HEK293 (cell line): ENCODE data around the gene IDI2.
A peak's percentile ranks its signal among the peaks of the same experiment; 100 is the strongest.

ENCODE experiments used
- CTCF ChIA-PET: fragments of 350-600 bp; formaldehyde crosslinking; extraction: SDS; loops from one replicate; lab custom pipeline; 2021; ENCODE audit warnings: antibody characterized with exemption; lab: Yijun Ruan, JAX
- POLR2A ChIA-PET: fragments of 300-600 bp; formaldehyde crosslinking; extraction: SDS; loops from one replicate; lab custom pipeline; 2020; ENCODE audit warnings: antibody characterized with exemption, inconsistent platforms; lab: Yijun Ruan, JAX
- H3K27ac ChIP-seq: fragments of 200-500 bp; sonication (Bioruptor generic); 2 replicates; pipeline ENCODE4 v1.5.1; 2014; ENCODE audit warnings: low read depth, low read length, control low read depth, inconsistent platforms; ENCODE audit errors: extremely low read depth
- H3K36me3 ChIP-seq, 2 experiments: fragments of 200-500 bp in 1 of 2; sonication (Bioruptor generic) in 1 of 2; 1 replicate in 1 of 2; 2 replicates in 1 of 2; pipeline ENCODE4 v1.5.1; 2014 to 2017; ENCODE audit warnings: inconsistent platforms in 2 of 2, low read length in 2 of 2; ENCODE audit not compliant: control insufficient read depth in 2 of 2, insufficient read depth in 1 of 2
- H3K4me1 ChIP-seq: fragments of 200-500 bp; sonication (Bioruptor generic); 2 replicates; pipeline ENCODE4 v1.5.1; 2014; ENCODE audit warnings: mild to moderate bottlenecking, low read length, inconsistent platforms; ENCODE audit not compliant: control insufficient read depth, insufficient read depth
- H3K4me3 ChIP-seq: 2 replicates; pipeline ENCODE4 v1.5.1; 2011; ENCODE audit warnings: low read depth, mild to moderate bottlenecking, control low read depth, low read length, moderate library complexity
- H3K9me3 ChIP-seq: fragments of 200-500 bp; sonication (Bioruptor generic); 2 replicates; pipeline ENCODE4 v1.5.1; 2014; ENCODE audit warnings: low read depth, low read length, inconsistent platforms; ENCODE audit not compliant: control insufficient read depth, insufficient read depth
- BCL11B ChIP-seq: fragments of 450-650 bp; formaldehyde crosslinking; IDR thresholded peaks from 2 replicates; pipeline ENCODE4 v1.5.1; 2016; ENCODE audit warnings: low read depth, missing biosample characterization, missing genetic modification characterization
- GLIS2 ChIP-seq: fragments of 450-650 bp; formaldehyde crosslinking; IDR thresholded peaks from 2 replicates; pipeline ENCODE4 v1.5.1; 2016; ENCODE audit warnings: missing biosample characterization, missing genetic modification characterization
- KLF1 ChIP-seq: fragments of 450-650 bp; formaldehyde crosslinking; IDR thresholded peaks from 2 replicates; pipeline ENCODE4 v1.5.1; 2016; ENCODE audit warnings: missing biosample characterization, missing genetic modification characterization
- SCRT2 ChIP-seq: fragments of 450-650 bp; formaldehyde crosslinking; IDR thresholded peaks from 2 replicates; pipeline ENCODE4 v1.5.1; 2016; ENCODE audit warnings: missing biosample characterization, missing genetic modification characterization
- SETDB1 ChIP-seq: IDR thresholded peaks from one replicate; pipeline ENCODE4 v1.6.1; 2017; ENCODE audit warnings: mild to moderate bottlenecking, low read length, moderate library complexity, mixed read lengths; ENCODE audit not compliant: insufficient read length
- ZBTB17 ChIP-seq: fragments of 450-650 bp; formaldehyde crosslinking; IDR thresholded peaks from 2 replicates; pipeline ENCODE4 v1.5.1; 2016; ENCODE audit warnings: missing biosample characterization, missing genetic modification characterization
- ZFP37 ChIP-seq: fragments of 450-650 bp; formaldehyde crosslinking; IDR thresholded peaks from 2 replicates; pipeline ENCODE4 v1.5.1; 2016; ENCODE audit warnings: missing biosample characterization, missing genetic modification characterization
- ZFP41 ChIP-seq: fragments of 450-650 bp; formaldehyde crosslinking; IDR thresholded peaks from 2 replicates; pipeline ENCODE4 v1.5.1; 2016; ENCODE audit warnings: missing biosample characterization, missing genetic modification characterization, borderline replicate concordance
- ZNF10 ChIP-seq: fragments of 450-650 bp; formaldehyde crosslinking; IDR thresholded peaks from 2 replicates; pipeline ENCODE4 v1.5.1; 2017; ENCODE audit warnings: missing biosample characterization, missing genetic modification characterization
- ZNF132 ChIP-seq: fragments of 450-650 bp; formaldehyde crosslinking; IDR thresholded peaks from 2 replicates; pipeline ENCODE4 v1.5.1; 2017; ENCODE audit warnings: missing biosample characterization, missing genetic modification characterization, borderline replicate concordance
- ZNF155 ChIP-seq: fragments of 450-650 bp; formaldehyde crosslinking; IDR thresholded peaks from 2 replicates; pipeline ENCODE4 v1.5.1; 2016; ENCODE audit warnings: missing biosample characterization, missing genetic modification characterization
- ZNF239 ChIP-seq: fragments of 450-650 bp; formaldehyde crosslinking; IDR thresholded peaks from 2 replicates; pipeline ENCODE4 v1.5.1; 2016; ENCODE audit warnings: missing biosample characterization, missing genetic modification characterization
- ZNF280D ChIP-seq: fragments of 450-650 bp; formaldehyde crosslinking; IDR thresholded peaks from 2 replicates; pipeline ENCODE4 v1.5.1; 2016; ENCODE audit warnings: missing biosample characterization, missing genetic modification characterization
- ZNF366 ChIP-seq: fragments of 450-650 bp; formaldehyde crosslinking; conservative IDR thresholded peaks from 2 replicates; pipeline ENCODE4 v1.5.1; 2016; ENCODE audit warnings: missing biosample characterization, missing genetic modification characterization
- ZNF488 ChIP-seq: fragments of 450-650 bp; formaldehyde crosslinking; IDR thresholded peaks from 2 replicates; pipeline ENCODE4 v1.5.1; 2016; ENCODE audit warnings: missing biosample characterization, missing genetic modification characterization
- ZNF501 ChIP-seq: fragments of 450-650 bp; formaldehyde crosslinking; IDR thresholded peaks from 2 replicates; pipeline ENCODE4 v1.5.1; 2016; ENCODE audit warnings: missing biosample characterization, missing genetic modification characterization
- ZNF529 ChIP-seq: fragments of 450-650 bp; formaldehyde crosslinking; IDR thresholded peaks from 2 replicates; pipeline ENCODE4 v1.5.1; 2017; ENCODE audit warnings: missing genetic modification characterization, missing biosample characterization; ENCODE audit not compliant: insufficient replicate concordance
- ZNF580 ChIP-seq: fragments of 450-650 bp; formaldehyde crosslinking; IDR thresholded peaks from 2 replicates; pipeline ENCODE4 v1.5.1; 2016; ENCODE audit warnings: missing biosample characterization, missing genetic modification characterization
- ZNF585B ChIP-seq: fragments of 450-650 bp; formaldehyde crosslinking; IDR thresholded peaks from 2 replicates; pipeline ENCODE4 v1.5.1; 2016; ENCODE audit warnings: missing biosample characterization, missing genetic modification characterization
- ZNF654 ChIP-seq: fragments of 450-650 bp; formaldehyde crosslinking; IDR thresholded peaks from 2 replicates; pipeline ENCODE4 v1.5.1; 2016; ENCODE audit warnings: low read depth, missing biosample characterization, missing genetic modification characterization
- ZNF664 ChIP-seq: fragments of 450-650 bp; formaldehyde crosslinking; IDR thresholded peaks from 2 replicates; pipeline ENCODE4 v1.5.1; 2016; ENCODE audit warnings: missing biosample characterization, missing genetic modification characterization
- ZNF677 ChIP-seq: fragments of 450-650 bp; IDR thresholded peaks from 2 replicates; pipeline ENCODE4 v1.5.0; 2018; ENCODE audit warnings: missing biosample characterization, mild to moderate bottlenecking, missing genetic modification characterization, moderate library complexity
- ZNF76 ChIP-seq: fragments of 450-650 bp; formaldehyde crosslinking; IDR thresholded peaks from 2 replicates; pipeline ENCODE4; 2016; ENCODE audit warnings: low read depth, missing biosample characterization, missing genetic modification characterization, borderline replicate concordance
- ZNF768 ChIP-seq: fragments of 450-650 bp; formaldehyde crosslinking; IDR thresholded peaks from 2 replicates; pipeline ENCODE4 v1.5.1; 2018; ENCODE audit warnings: missing biosample characterization, mild to moderate bottlenecking, missing genetic modification characterization
- ZNF785 ChIP-seq: fragments of 450-650 bp; formaldehyde crosslinking; IDR thresholded peaks from 2 replicates; pipeline ENCODE4 v1.5.1; 2016; ENCODE audit warnings: missing biosample characterization, missing genetic modification characterization
- ZSCAN23 ChIP-seq: fragments of 450-650 bp; formaldehyde crosslinking; IDR thresholded peaks from 2 replicates; pipeline ENCODE4 v1.5.1; 2016; ENCODE audit warnings: missing biosample characterization, missing genetic modification characterization
- ZXDB ChIP-seq: fragments of 450-650 bp; formaldehyde crosslinking; IDR thresholded peaks from 2 replicates; pipeline ENCODE4 v1.5.1; 2016; ENCODE audit warnings: missing biosample characterization, missing genetic modification characterization
- TF ChIP-seq, protein P1 (sequence below): IDR thresholded peaks from 2 replicates; pipeline ENCODE4 v1.6.1; 2011; ENCODE audit warnings: mild to moderate bottlenecking, low read depth, low read length, borderline replicate concordance

Gene IDI2

DNA sequence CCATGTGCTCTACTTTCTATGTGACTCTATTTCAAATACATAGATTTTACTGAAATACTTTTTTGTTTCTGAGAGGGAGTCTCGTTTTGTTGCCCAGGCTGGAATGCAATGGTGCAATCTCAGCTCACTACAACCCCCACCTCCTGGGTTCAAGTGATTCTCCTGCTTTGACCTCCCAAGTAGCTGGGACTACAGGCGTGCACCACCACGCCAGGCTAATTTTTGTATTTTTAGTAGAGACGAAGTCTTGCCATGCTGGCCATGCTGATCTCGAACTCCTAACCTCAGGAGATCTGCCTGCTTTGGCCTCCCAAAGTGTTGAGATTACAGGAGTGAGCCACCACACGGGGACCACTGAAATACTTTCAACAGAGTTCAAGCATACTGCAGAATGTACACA is 19.8 kb upstream of the IDI2 start (continued):
- TF ChIP-seq KLF1: no peak

GRCh38 chr10:1044964-1045363 is 19.3 kb upstream of the IDI2 start:
- no peaks in the 10 kb centered on the region for H3K4me1 ChIP-seq
- H3K4me3 ChIP-seq: no peak overlapping the region
- POLR2A ChIA-PET: interaction anchor here (0.6 kb wide), 1 partner anchor 55 kb away, joined by 6 read pairs; no protein-coding TSS in a partner anchor
- no peak overlapping the region for H3K27ac ChIP-seq
- CTCF ChIA-PET: no interaction called here
- peaks cover 34 to 35% of the 10 kb centered on the region in 2 experiments for H3K36me3 ChIP-seq
- no peaks in the 10 kb centered on the region for H3K9me3 ChIP-seq
- TF ChIP-seq ZNF529 (tag by site-specific recombination) (no peak), ZNF654 (tag by site-specific recombination) (no peak), ZFP41 (tag by site-specific recombination) (no peak), ZNF239 (tag by site-specific recombination) (no peak), BCL11B (no peak), ZNF580 (tag by site-specific recombination) (no peak), GLIS2 (tag by site-specific recombination) (no peak), ZXDB (tag by site-specific recombination) (no peak), ZNF585B (no peak), ZNF280D (tag by site-specific recombination) (no peak), ZNF155 (no peak), ZNF132 (tag by site-specific recombination) (no peak)
- TF ChIP-seq, protein P1, sequence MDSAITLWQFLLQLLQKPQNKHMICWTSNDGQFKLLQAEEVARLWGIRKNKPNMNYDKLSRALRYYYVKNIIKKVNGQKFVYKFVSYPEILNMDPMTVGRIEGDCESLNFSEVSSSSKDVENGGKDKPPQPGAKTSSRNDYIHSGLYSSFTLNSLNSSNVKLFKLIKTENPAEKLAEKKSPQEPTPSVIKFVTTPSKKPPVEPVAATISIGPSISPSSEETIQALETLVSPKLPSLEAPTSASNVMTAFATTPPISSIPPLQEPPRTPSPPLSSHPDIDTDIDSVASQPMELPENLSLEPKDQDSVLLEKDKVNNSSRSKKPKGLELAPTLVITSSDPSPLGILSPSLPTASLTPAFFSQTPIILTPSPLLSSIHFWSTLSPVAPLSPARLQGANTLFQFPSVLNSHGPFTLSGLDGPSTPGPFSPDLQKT: no peak

GRCh38 chr10:1044146-1044545 is 18.5 kb upstream of the IDI2 start:
- Histone ChIP-seq H3K4me1 (no peaks in the 10 kb centered on the region), H3K36me3 (peaks cover 38 to 40% of the 10 kb centered on the region in 2 experiments), H3K4me3 (no peak overlapping the region)
- POLR2A ChIA-PET: no interaction called here
- TF ChIP-seq ZBTB17 (tag by site-specific recombination): peak; percentile 70
- TF ChIP-seq ZNF501 (tag by site-specific recombination): no peak
- TF ChIP-seq, all 188 proteins: peak for 1
- CTCF ChIA-PET: no interaction called here
- H3K27ac ChIP-seq: no peak overlapping the region
- no peaks in the 10 kb centered on the region for H3K9me3 ChIP-seq

DNA sequence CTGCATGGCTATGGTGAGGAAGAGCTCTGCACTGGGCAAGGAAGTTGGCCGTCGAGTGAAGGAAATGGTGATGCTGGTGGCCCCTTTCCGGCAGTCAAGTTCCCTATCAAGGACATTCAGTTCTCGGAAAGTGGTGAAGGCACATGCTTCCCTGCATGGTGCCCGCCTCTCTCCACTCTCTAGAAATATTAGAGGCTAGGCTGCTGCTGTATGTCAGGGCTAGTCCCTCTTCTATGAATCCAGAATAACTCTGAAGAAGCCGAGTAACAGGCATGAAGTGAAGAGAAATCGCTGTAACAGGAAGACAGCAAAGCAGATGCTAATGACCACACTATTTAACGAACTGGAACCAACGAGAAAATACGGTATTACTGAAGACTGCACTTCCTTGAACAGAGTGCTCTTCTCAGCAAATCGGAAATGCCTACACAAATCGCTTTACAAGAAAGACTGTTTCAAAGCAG is 17.9 kb upstream of the IDI2 start:
- peaks cover 38 to 43% of the 10 kb centered on the region in 2 experiments for H3K36me3 ChIP-seq
- no peaks in the 10 kb centered on the region for H3K4me1 ChIP-seq
- no peak overlapping the region for H3K4me3 ChIP-seq
- CTCF ChIA-PET: no interaction called here
- H3K9me3 ChIP-seq: no peaks in the 10 kb centered on the region
- no peak overlapping the region for H3K27ac ChIP-seq
- POLR2A ChIA-PET: no interaction called here
- TF ChIP-seq ZNF677 (tag by site-specific recombination): no peak
- TF ChIP-seq ZNF488: no peak
- no peak for TF ChIP-seq ZFP37 (tag by site-specific recombination)
- TF ChIP-seq ZNF10: no peak
- TF ChIP-seq ZNF768 (tag by site-specific recombination): no peak
- TF ChIP-seq ZNF785 (tag by site-specific recombination): no peak
- TF ChIP-seq SETDB1: no peak
- no peak for TF ChIP-seq ZNF76 (tag by site-specific recombination)
- TF ChIP-seq ZNF366: no peak
- TF ChIP-seq ZSCAN23: no peak
- TF ChIP-seq ZNF664 (tag by site-specific recombination): no peak
- no peak for TF ChIP-seq SCRT2
